ENCODE data around the gene TLR5. TPM values are rescaled to one million over a fixed set of nuclear protein-coding genes. Genes with fewer than 3 reads are reported as not detected.

The TLR5 gene
- total RNA-seq, 4 donors from 2014 or later = 8.2 to 14.5 (median 12.3) TPM

DNA sequence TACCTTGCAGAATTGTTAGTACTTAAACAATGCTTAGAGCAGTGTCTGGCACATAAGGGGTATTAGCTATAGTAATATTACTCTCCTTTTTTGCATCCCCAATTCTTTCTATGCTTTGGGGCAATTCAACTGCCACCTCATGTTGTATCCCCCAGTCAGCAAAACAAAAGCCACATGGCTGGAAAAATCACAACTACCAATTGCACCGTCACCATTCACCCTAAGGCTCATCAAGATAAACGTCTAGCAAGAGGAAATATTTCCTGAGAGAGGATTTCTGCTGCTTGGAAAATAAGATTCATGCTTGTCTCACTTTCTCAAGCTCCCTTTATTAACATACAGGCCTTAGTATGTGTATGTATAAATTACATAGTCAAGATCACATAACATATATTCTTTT, 12.1 kb upstream of the TLR5 start:
- no peak overlapping the region for H3K27ac ChIP-seq
- TF ChIP-seq EP300 (IDR thresholded peaks at IDR 0.05) (no peak), POLR2A (IDR thresholded peaks at IDR 0.05) (no peak), POLR2AphosphoS5 (IDR thresholded peaks at IDR 0.05) (no peak)
- TF ChIP-seq, protein P1, sequence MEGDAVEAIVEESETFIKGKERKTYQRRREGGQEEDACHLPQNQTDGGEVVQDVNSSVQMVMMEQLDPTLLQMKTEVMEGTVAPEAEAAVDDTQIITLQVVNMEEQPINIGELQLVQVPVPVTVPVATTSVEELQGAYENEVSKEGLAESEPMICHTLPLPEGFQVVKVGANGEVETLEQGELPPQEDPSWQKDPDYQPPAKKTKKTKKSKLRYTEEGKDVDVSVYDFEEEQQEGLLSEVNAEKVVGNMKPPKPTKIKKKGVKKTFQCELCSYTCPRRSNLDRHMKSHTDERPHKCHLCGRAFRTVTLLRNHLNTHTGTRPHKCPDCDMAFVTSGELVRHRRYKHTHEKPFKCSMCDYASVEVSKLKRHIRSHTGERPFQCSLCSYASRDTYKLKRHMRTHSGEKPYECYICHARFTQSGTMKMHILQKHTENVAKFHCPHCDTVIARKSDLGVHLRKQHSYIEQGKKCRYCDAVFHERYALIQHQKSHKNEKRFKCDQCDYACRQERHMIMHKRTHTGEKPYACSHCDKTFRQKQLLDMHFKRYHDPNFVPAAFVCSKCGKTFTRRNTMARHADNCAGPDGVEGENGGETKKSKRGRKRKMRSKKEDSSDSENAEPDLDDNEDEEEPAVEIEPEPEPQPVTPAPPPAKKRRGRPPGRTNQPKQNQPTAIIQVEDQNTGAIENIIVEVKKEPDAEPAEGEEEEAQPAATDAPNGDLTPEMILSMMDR (IDR thresholded peaks at IDR 0.05) = no peak
- DNase-seq (ENCODE audit: low spot score in 2 of 2) = no peak
- no peaks in the 10 kb centered on the region for H3K4me1 ChIP-seq
- H3K36me3 ChIP-seq = no peaks in the 10 kb centered on the region
- H3K27me3 ChIP-seq = no peaks in the 10 kb centered on the region
- WGBS = 46% methylated on average over 2 of the region's 2 CpGs
- no peak overlapping the region for H3K4me3 ChIP-seq
- H3K9me3 ChIP-seq = no peaks in the 10 kb centered on the region

- H3K27ac ChIP-seq = no peak overlapping the region
- WGBS = 93% methylated on average over 3 of the region's 3 CpGs
- no peaks in the 10 kb centered on the region for H3K36me3 ChIP-seq
- no peaks in the 10 kb centered on the region for H3K4me1 ChIP-seq
- no peak for TF ChIP-seq POLR2AphosphoS5 (IDR thresholded peaks at IDR 0.05)
- TF ChIP-seq, protein P1 (IDR thresholded peaks at IDR 0.05) = no peak
- TF ChIP-seq POLR2A (IDR thresholded peaks at IDR 0.05) = no peak
- TF ChIP-seq EP300 (IDR thresholded peaks at IDR 0.05) = no peak
- no peak for DNase-seq (ENCODE audit: low spot score in 2 of 2)
- H3K9me3 ChIP-seq = no peaks in the 10 kb centered on the region
- H3K27me3 ChIP-seq = no peaks in the 10 kb centered on the region
- no peak overlapping the region for H3K4me3 ChIP-seq
Observed at GRCh38 chr1:223153177-223154119, 10.4 kb upstream of the TLR5 start.

GRCh38 chr1:223152399-223152798, 9.4 kb upstream of the TLR5 start:
- H3K4me3 ChIP-seq = no peak overlapping the region
- WGBS = 84% methylated on average over 4 of the region's 4 CpGs
- H3K27me3 ChIP-seq = no peaks in the 10 kb centered on the region
- H3K27ac ChIP-seq = no peak overlapping the region
- TF ChIP-seq POLR2AphosphoS5 (IDR thresholded peaks at IDR 0.05) (no peak), POLR2A (IDR thresholded peaks at IDR 0.05) (no peak), EP300 (IDR thresholded peaks at IDR 0.05) (no peak)
- TF ChIP-seq, protein P1 (IDR thresholded peaks at IDR 0.05) = no peak
- no peaks in the 10 kb centered on the region for H3K4me1 ChIP-seq
- no peaks in the 10 kb centered on the region for H3K9me3 ChIP-seq
- DNase-seq (ENCODE audit: low spot score in 2 of 2) = no peak
- no peaks in the 10 kb centered on the region for H3K36me3 ChIP-seq

DNA sequence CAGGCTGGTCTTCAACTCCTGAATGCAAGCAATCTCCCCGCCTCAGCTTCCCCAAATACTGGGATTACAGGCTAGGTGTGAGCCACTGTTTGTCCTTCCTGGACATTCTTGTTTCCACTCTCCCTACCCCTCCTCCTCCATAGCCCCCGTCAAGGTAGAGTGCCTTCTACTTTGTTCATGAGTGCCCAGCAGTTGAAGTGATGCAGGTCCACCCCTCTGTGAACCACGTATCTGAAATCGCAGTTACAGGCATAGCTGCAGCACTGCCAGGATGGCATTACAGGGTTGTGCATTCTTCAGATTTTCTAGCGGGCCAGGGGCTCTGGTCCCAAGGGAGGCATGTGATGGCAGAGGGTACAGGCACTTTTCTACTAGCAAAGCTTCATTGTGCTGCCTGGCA, 7.4 kb upstream of the TLR5 start:
- Histone ChIP-seq H3K9me3 (no peaks in the 10 kb centered on the region), H3K27me3 (no peaks in the 10 kb centered on the region), H3K4me3 (no peak overlapping the region), H3K27ac (no peak overlapping the region), H3K4me1 (no peaks in the 10 kb centered on the region), H3K36me3 (no peaks in the 10 kb centered on the region)
- 92% methylated on average over 5 of the region's 5 CpGs for WGBS
- DNase-seq (ENCODE audit: low spot score in 2 of 2) = no peak
- TF ChIP-seq POLR2A (IDR thresholded peaks at IDR 0.05) = no peak
- no peak for TF ChIP-seq EP300 (IDR thresholded peaks at IDR 0.05)
- TF ChIP-seq POLR2AphosphoS5 (IDR thresholded peaks at IDR 0.05) = no peak
- TF ChIP-seq, protein P1 (IDR thresholded peaks at IDR 0.05) = no peak

- Histone ChIP-seq H3K27ac (no peak overlapping the region), H3K27me3 (no peaks in the 10 kb centered on the region), H3K36me3 (no peaks in the 10 kb centered on the region), H3K9me3 (no peaks in the 10 kb centered on the region), H3K4me1 (peaks cover 17% of the 10 kb centered on the region), H3K4me3 (no peak overlapping the region)
- no peak for DNase-seq (ENCODE audit: low spot score in 2 of 2)
- WGBS = 64% methylated on average over 3 of the region's 3 CpGs
- TF ChIP-seq POLR2AphosphoS5 (IDR thresholded peaks at IDR 0.05) (no peak), POLR2A (IDR thresholded peaks at IDR 0.05) (no peak), EP300 (IDR thresholded peaks at IDR 0.05) (no peak)
- TF ChIP-seq, protein P1 (IDR thresholded peaks at IDR 0.05) = no peak
Observed at GRCh38 chr1:223147873-223148272, 4.8 kb upstream of the TLR5 start.
